ENCODE measurements around the gene SLC7A8.

DNA sequence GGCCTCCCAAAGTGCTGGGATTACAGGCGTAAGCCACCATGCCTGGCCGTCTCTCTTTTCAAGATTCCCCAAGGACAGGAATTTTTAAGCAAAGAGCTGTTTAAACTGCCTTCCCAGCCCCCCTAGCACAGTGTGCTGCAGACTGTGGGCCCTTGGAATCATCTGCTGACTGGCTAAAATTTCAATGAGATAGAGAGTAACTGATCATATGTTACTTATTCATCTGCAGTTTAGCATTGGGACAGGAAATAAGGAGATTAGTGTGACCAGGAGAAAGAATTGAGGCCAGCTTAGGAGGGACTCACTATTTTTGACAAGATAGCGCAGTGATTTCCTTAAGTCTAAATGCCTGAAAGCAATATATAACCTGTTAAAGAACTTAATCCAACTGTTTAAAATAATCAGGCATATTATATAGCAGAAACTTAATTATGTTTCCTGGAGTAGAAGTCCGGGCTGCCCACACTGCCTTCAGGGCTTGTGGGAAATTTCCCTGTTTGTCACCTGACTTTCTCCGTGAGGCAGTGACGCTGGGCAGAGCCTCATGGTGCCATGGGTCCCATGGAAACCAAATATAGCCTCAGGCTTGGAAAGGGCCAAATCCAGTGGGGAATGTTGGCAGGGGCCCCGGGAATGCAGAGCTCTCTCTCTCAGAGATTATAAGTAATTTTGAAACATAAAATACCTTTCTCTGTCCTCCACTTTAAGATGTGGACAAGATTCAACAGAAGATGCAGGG is 41.6 kb downstream of the SLC7A8 start:
- TF ChIP-seq GABPA (IDR thresholded peaks at IDR 0.05; ENCODE audit: low read depth) (no peak), KAT2A (conservative IDR thresholded peaks at IDR 0.05; ENCODE audit: control insufficient read depth, low read depth, low read length) (no peak)

All from GM12878 (cell line).